Testis (tissue), 3 donors: Measurements from ENCODE around the gene ST7. TPM values are rescaled to one million over a fixed set of nuclear protein-coding genes. Genes with fewer than 3 reads are reported as not detected.

ENCODE experiments used
- DNase-seq: peaks from one replicate; pipeline ENCODE4 v3.0.0-alpha.2; 2019
- H3K27ac ChIP-seq, 2 donors: fragments of 200-600 bp; sonication (generic); one replicate each; pipeline ENCODE4 v1.5.1; 2019
- H3K27me3 ChIP-seq: fragments of 200-600 bp; sonication (generic); one replicate; pipeline ENCODE4 v1.5.1; 2019
- H3K36me3 ChIP-seq: fragments of 200-600 bp; sonication (generic); one replicate; pipeline ENCODE4 v1.5.1; 2017; ENCODE audit warnings: low read depth; ENCODE audit errors: missing control alignments
- H3K4me1 ChIP-seq: fragments of 200-600 bp; sonication (generic); one replicate; pipeline ENCODE4 v1.5.1; 2019
- H3K4me3 ChIP-seq, 2 donors: fragments of 200-600 bp; sonication (generic); one replicate each; pipeline ENCODE4 v1.5.1; 2017 to 2019
- H3K9me3 ChIP-seq: fragments of 200-600 bp; sonication (generic); one replicate; pipeline ENCODE4 v1.5.1; 2017
- CTCF ChIP-seq, 3 experiments: fragments of 450-650 bp in 2 of 3; fragments of 200-600 bp in 1 of 3; sonication (generic) in 1 of 3; IDR thresholded peaks; one replicate each; pipeline ENCODE4 v1.5.1; 2016 to 2019; ENCODE audit warnings: antibody characterized with exemption in 3 of 3, mild to moderate bottlenecking in 2 of 3, moderate library complexity in 1 of 3
- POLR2A ChIP-seq: fragments of 450-650 bp; IDR thresholded peaks from one replicate; pipeline ENCODE4 v1.6.1; 2017; ENCODE audit warnings: antibody characterized with exemption, mild to moderate bottlenecking, moderate library complexity
- WGBS, 2 donors: methylation state at CpG; one replicate each; pipeline ENCODE4 v1.1.5; 2018; 5-methylcytosine and 5-hydroxymethylcytosine counted together
- intact Hi-C: fragments of 100-400 bp; cut with DNase I; formaldehyde crosslinking; loops from one replicate; pipeline ENCODE4 v1.15.1; 2023; ENCODE audit warnings: low total_unique reads
- polyA plus RNA-seq: library from polyadenylated mRNA; stranded (reverse); fragments of 350-450 nt; fragmentation: Illumina TruSeq; extraction: RNeasy Lipid Tissue Mini Kit (QIAGEN cat#74804); gene quantifications from one replicate; pipeline ENCODE4 v1.2.3, GENCODE V29; 2014; ENCODE audit warnings: low read depth, low replicate concordance; ENCODE audit not compliant: insufficient read depth
- total RNA-seq, 2 donors: library from RNA; depleted of rRNA; stranded (reverse); fragments of >200 nt; gene quantifications; one replicate each; pipeline ENCODE4 v1.2.3, GENCODE V29; 2016

Gene ST7
- total and polyA plus RNA-seq, 3 donors from 2014 or later: 15.9 to 25.3 (median 23.2) TPM

DNA sequence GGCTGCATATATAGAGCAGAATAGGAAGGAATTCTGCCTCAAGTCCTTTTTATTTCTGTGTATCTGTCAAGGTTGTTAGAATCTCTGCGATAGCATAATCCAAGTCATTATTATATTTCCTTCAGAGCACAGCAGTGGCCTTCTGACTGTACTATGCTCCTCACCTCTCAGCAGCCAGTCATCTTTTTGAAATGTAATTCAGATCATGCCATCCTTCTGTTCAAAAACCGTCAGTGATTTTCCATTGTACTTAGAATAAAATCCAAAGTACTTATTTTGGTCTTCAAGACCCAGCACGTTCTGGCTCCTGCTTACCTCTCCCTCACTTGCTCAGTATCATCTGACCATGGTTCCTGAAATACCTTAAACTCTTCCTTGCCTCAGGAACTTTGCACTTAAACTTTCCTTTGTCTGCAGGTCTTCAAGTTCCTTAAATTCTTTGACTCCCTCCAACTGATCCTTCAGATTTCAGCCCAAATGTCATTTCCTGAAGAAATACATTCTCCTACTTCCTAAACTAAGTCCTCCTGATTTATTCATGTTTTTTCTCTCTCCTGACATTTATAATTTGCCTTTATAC lies 112.4 kb downstream of the ST7 start:
- TF ChIP-seq POLR2A: no peak
- TF ChIP-seq CTCF (IDR thresholded peaks at IDR 0.05): no peak
- no peaks in the 10 kb centered on the region for H3K4me1 ChIP-seq
- no peak for DNase-seq
- no peaks in the 10 kb centered on the region for H3K36me3 ChIP-seq
- no peak overlapping the region for H3K4me3 ChIP-seq
- H3K27ac ChIP-seq: no peak overlapping the region
- no peaks in the 10 kb centered on the region for H3K27me3 ChIP-seq
- no peaks in the 10 kb centered on the region for H3K9me3 ChIP-seq
- intact Hi-C loops: no loop called here
- 88 to 94% methylated on average over 3 of the region's 3 CpGs for WGBS, 2 donors

GRCh38 chr7:117066668-117067067 lies 113.4 kb downstream of the ST7 start:
- H3K4me1 ChIP-seq: no peaks in the 10 kb centered on the region
- DNase-seq: no peak
- H3K4me3 ChIP-seq: no peak overlapping the region
- no peak overlapping the region for H3K27ac ChIP-seq
- WGBS, 2 donors: 89 to 96% methylated on average over 3 of the region's 3 CpGs
- H3K27me3 ChIP-seq: no peaks in the 10 kb centered on the region
- H3K36me3 ChIP-seq: no peaks in the 10 kb centered on the region
- TF ChIP-seq POLR2A: no peak
- no peak for TF ChIP-seq CTCF (IDR thresholded peaks at IDR 0.05)
- H3K9me3 ChIP-seq: no peaks in the 10 kb centered on the region
- intact Hi-C loops: no loop called here

DNA sequence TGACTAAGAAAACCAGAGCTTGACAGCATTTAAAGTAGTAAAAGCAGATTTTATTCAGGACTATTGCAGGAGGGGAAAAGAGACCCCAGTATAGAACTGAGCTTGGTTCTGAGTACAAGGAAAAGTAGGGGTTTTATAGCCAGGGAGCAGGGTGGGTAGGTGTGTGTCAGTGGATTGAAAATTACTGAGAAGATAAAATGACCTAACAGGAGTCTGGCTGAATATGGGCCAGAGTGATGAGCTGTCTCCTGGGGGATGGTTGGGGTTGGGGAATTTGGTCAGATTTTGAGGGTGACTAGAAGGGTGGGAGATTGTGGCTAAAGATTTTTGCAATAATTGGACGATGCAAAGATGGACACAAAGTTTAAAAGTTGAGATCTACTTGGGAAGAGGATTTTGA lies 114.0 kb downstream of the ST7 start:
- Histone ChIP-seq H3K36me3 (no peaks in the 10 kb centered on the region), H3K27me3 (no peaks in the 10 kb centered on the region), H3K4me1 (peaks cover 2% of the 10 kb centered on the region), H3K27ac (no peak overlapping the region), H3K4me3 (no peak overlapping the region), H3K9me3 (no peaks in the 10 kb centered on the region)
- no peak for TF ChIP-seq CTCF (IDR thresholded peaks at IDR 0.05)
- TF ChIP-seq POLR2A: no peak
- 94 to 95% methylated on average over 1 of the region's 1 CpG for WGBS, 2 donors
- no peak for DNase-seq
- intact Hi-C loops: no loop called here

DNA sequence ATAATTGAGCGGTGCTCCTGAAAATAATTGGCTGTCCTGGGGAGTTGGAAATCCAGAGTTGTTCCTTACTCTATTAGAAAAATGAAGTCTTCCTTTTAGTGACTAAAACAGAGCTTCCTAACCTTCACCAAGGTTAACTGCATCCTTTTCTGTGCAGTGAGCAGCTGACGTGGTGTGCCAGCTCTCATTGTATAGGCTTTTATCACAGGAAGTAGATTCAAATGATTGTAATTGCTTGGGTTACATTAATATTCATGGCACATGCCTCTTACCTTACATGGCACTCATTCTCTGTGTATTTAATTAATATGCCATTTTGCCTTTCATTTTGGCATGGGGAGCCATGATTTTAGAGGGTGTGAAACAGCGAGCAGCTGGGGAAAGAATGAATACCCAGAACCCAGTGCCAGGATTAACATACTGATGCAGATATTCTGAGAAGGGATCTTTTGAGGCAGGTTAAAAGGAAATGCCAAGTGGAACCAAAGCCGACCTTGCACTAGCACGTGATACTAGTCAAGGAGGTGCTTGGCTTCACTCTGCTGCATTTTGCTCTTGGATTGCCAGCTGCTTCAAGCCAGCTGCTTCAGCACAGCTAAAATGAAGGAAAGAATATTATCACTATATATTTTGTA lies 115.3 kb downstream of the ST7 start:
- 63 to 67% methylated on average over 5 of the region's 5 CpGs for WGBS, 2 donors
- DNase-seq: no peak

GRCh38 chr7:117069379-117069778 lies 116.1 kb downstream of the ST7 start:
- Histone ChIP-seq H3K9me3 (no peaks in the 10 kb centered on the region), H3K4me3 (no peak overlapping the region), H3K27me3 (no peaks in the 10 kb centered on the region), H3K36me3 (no peaks in the 10 kb centered on the region), H3K4me1 (peaks cover 6% of the 10 kb centered on the region), H3K27ac (no peak overlapping the region)
- no peak for TF ChIP-seq POLR2A
- TF ChIP-seq CTCF (IDR thresholded peaks at IDR 0.05): no peak
- no peak for DNase-seq
- intact Hi-C loops: no loop called here
- WGBS, 2 donors: 77 to 90% methylated on average over 1 of the region's 1 CpG

More for the DNA sequence above, 115.3 kb downstream of the ST7 start:
- H3K27ac ChIP-seq: no peak overlapping the region
- intact Hi-C loops: no loop called here
- no peak for TF ChIP-seq POLR2A
- peaks cover 6% of the 10 kb centered on the region for H3K4me1 ChIP-seq
- H3K4me3 ChIP-seq: no peak overlapping the region
- no peaks in the 10 kb centered on the region for H3K27me3 ChIP-seq
- H3K9me3 ChIP-seq: no peaks in the 10 kb centered on the region
- H3K36me3 ChIP-seq: no peaks in the 10 kb centered on the region
